Left lung (tissue), 10 donors: ENCODE data around the gene EHMT2. TPM values are rescaled to one million over a fixed set of nuclear protein-coding genes. Genes with fewer than 3 reads are reported as not detected.
"Not testable (repeated sequence)": the region's sequence is repeated elsewhere in the genome, so short reads cannot be mapped to it uniquely, and the experiment has no call there.

Experiments
- ATAC-seq: fragments of 200-7000 bp; cut with Tn5 transposase; one replicate; pipeline ENCODE4 v1.9.1; 2020; ENCODE audit warnings: moderate library complexity
- DNase-seq, 4 donors: peaks; one replicate each; pipeline ENCODE4 v3.0.0-alpha.2; 2013 to 2020
- H3K27ac ChIP-seq, 2 donors: fragments of 200-600 bp; sonication (generic) in 1 of 2; one replicate each; pipeline versions ENCODE4 v1.5.0 to v1.8.0; 2020 to 2021
- H3K27me3 ChIP-seq, 2 donors: fragments of 200-600 bp; sonication (generic) in 1 of 2; one replicate each; pipeline versions ENCODE4 v1.5.0 to v1.8.0; 2020 to 2021
- H3K36me3 ChIP-seq, 2 donors: fragments of 200-600 bp; sonication (generic) in 1 of 2; one replicate each; pipeline versions ENCODE4 v1.5.0 to v1.8.0; 2020 to 2021
- H3K4me1 ChIP-seq, 2 donors: fragments of 200-600 bp; one replicate each; pipeline ENCODE4 v1.8.0; 2021
- H3K4me3 ChIP-seq, 2 donors: fragments of 200-600 bp; sonication (generic) in 1 of 2; one replicate each; pipeline versions ENCODE4 v1.5.0 to v1.8.0; 2020 to 2021; ENCODE audit warnings: mild to moderate bottlenecking in 1 of 2
- H3K9me3 ChIP-seq, 2 donors: fragments of 200-600 bp; sonication (generic) in 1 of 2; one replicate each; pipeline versions ENCODE4 v1.5.0 to v1.8.0; 2020 to 2021
- CTCF ChIP-seq, 2 donors: fragments of 200-600 bp; sonication (generic) in 1 of 2; IDR thresholded peaks; one replicate each; pipeline versions ENCODE4 v1.5.0 to v1.8.0; 2021; ENCODE audit warnings: antibody characterized with exemption in 2 of 2
- intact Hi-C, 2 donors: fragments of 100-400 bp; cut with DNase I; formaldehyde crosslinking; loops; one replicate each; pipeline versions ENCODE4 v1.11.2 to v1.14.2; 2022
- polyA plus RNA-seq, 6 donors: library from polyadenylated mRNA; unstranded; fragments of 120-200 nt; gene quantifications; one replicate each; pipeline ENCODE4 v1.2.1, GENCODE V29; 2013; ENCODE audit not compliant: insufficient read length in 6 of 6
- total RNA-seq, 2 donors: library from RNA; stranded (reverse); fragmentation: NEBNext Ultra II Directional; extraction: Animal tissue kit (Norgen Biotek cat#: 25700); gene quantifications; one replicate each; pipeline ENCODE4 v1.2.1, GENCODE V29; 2021
- donor health status: DM: no; HTN: yes; CAD: no.
- donor health status: DM: no; HTN: no; CAD: no.

The EHMT2 gene
- total and polyA plus RNA-seq, 8 donors, result 41.0 to 85.0 (median 75.3) TPM

GRCh38 chr6:31935021-31935420 is 37.5 kb upstream of the EHMT2 start:
- H3K4me1 ChIP-seq, result peaks cover 0 to 2% of the 10 kb centered on the region in 2 donors
- H3K27ac ChIP-seq, result no peak overlapping the region
- no peaks in the 10 kb centered on the region for H3K9me3 ChIP-seq
- TF ChIP-seq CTCF (IDR thresholded peaks at IDR 0.05), result no peak
- intact Hi-C loops, result no loop called here
- ATAC-seq, result no peak
- DNase-seq, result no peak
- H3K4me3 ChIP-seq, result no peak overlapping the region
- H3K27me3 ChIP-seq, result no peaks in the 10 kb centered on the region
- H3K36me3 ChIP-seq, result peaks cover 0 to 24% of the 10 kb centered on the region in 2 donors

DNA sequence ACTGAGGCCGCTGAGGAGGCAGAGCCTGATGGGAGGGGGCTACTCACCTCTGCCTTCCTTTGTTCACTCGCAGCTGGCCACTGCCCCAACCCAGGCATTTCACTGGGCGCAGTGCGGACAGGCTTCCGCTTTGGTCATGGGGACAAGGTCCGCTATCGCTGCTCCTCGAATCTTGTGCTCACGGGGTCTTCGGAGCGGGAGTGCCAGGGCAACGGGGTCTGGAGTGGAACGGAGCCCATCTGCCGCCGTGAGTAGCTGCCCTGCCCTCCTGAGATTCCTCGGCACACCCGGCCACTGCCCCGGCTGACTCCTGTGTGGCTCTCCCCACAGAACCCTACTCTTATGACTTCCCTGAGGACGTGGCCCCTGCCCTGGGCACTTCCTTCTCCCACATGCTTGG is 36.0 kb upstream of the EHMT2 start:
- ATAC-seq, result no peak

GRCh38 chr6:31932137-31932536 is 34.6 kb upstream of the EHMT2 start:
- H3K36me3 ChIP-seq, H3K9me3 ChIP-seq, H3K4me3 ChIP-seq, ATAC-seq, H3K27ac ChIP-seq, intact Hi-C loops, H3K27me3 ChIP-seq, DNase-seq: not testable (repeated sequence)
- peaks cover 0 to 16% of the 10 kb centered on the region in 2 donors for H3K4me1 ChIP-seq

More for the DNA sequence above, 36.0 kb upstream of the EHMT2 start:
- intact Hi-C loops, result no loop called here
- Histone ChIP-seq H3K27me3 (no peaks in the 10 kb centered on the region), H3K36me3 (peaks cover 0 to 11% of the 10 kb centered on the region in 2 donors), H3K27ac (no peak overlapping the region), H3K9me3 (no peaks in the 10 kb centered on the region), H3K4me1 (peaks cover 0 to 14% of the 10 kb centered on the region in 2 donors), H3K4me3 (no peak overlapping the region)
- no peak for DNase-seq
- no peak for TF ChIP-seq CTCF (IDR thresholded peaks at IDR 0.05)

- no peak for DNase-seq
- intact Hi-C loops, result no loop called here
Observed at GRCh38 chr6:31930962-31931361, 33.5 kb upstream of the EHMT2 start.

DNA sequence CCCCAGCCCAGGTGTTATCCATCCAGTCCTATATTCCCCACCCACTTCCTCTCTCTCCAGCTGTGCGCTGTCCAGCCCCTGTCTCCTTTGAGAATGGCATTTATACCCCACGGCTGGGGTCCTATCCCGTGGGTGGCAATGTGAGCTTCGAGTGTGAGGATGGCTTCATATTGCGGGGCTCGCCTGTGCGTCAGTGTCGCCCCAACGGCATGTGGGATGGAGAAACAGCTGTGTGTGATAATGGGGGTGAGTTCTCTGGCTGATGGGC is 31.1 kb upstream of the EHMT2 start:
- no peaks in the 10 kb centered on the region for H3K27me3 ChIP-seq
- peaks cover 0 to 18% of the 10 kb centered on the region in 2 donors for H3K4me1 ChIP-seq
- DNase-seq, result no peak
- ATAC-seq, result no peak
- TF ChIP-seq CTCF (IDR thresholded peaks at IDR 0.05), result no peak
- H3K27ac ChIP-seq, result peak overlapping the region in 1 of 2 donors; percentile 62
- no peaks in the 10 kb centered on the region for H3K36me3 ChIP-seq
- H3K9me3 ChIP-seq, result no peaks in the 10 kb centered on the region
- intact Hi-C loops, result no loop called here
- peak overlapping the region in 1 of 2 donors; percentile 44 for H3K4me3 ChIP-seq

More at GRCh38 chr6:31930962-31931361, 33.5 kb upstream of the EHMT2 start:
- Histone ChIP-seq H3K4me3 (no peak overlapping the region), H3K4me1 (peaks cover 0 to 18% of the 10 kb centered on the region in 2 donors), H3K27ac (no peak overlapping the region), H3K36me3 (peaks cover 0 to 10% of the 10 kb centered on the region in 2 donors), H3K27me3 (no peaks in the 10 kb centered on the region), H3K9me3 (no peaks in the 10 kb centered on the region)
- ATAC-seq, result no peak
- TF ChIP-seq CTCF (IDR thresholded peaks at IDR 0.05), result no peak
